AML-193 (cell line): ENCODE data around the gene MSI2.
A peak's percentile ranks its signal among the peaks of the same experiment; 100 is the strongest.

Experiments used
- DNase-seq, 2 experiments: peaks; one replicate each; lab custom pipeline; 2025; lab: John Stamatoyannopoulos, UW

The MSI2 gene

DNA sequence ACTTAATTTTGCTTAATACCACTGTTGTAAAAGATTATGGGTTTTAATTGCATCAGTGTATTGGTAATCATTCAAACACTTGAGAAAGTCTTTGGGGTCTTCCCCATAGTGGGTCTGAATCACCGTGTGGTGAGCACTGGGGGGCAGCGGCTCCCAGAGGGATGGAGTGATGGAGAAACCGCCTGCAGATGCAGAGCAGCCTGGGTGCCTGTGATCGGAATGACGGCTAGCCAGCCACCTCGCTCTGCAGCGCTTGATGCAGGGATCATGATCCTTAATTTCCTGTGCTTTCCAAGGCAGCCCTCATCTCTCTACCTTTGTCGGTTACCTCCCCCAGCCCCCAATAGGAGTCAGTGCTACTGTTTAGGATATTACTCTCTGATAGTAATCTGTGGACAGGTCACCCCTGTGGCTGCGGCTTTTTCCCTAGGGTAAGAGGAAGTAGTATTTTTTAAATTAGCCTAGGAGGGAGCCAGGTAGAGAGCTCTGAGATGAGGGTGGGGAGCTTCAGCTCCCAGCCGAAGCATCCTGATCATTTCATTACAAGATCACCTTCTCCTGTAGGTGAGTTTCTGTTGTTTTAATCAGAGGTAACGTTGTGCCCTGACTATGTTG, 135.6 kb downstream of the MSI2 start:
- DNase-seq, result no peak

DNA sequence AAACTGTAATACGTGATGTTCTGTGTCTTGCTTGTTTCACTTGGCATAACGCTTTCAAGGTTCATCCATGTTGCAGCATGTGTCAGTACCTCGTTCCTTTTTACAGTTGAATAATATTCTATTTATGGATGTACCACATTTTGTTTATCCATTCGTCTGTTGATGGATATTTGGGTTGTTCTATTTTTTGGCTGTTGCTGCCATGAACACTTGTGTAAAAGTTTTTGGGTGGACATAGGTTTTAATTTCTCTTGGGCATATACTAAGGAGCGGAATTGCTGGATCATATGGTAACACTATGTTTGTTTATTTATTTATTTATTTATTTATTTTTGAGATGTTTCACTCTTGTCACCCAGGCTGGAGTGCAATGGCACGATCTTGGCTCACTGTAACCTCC, 137.0 kb downstream of the MSI2 start:
- DNase-seq, result no peak

GRCh38 chr17:57394375-57394774, 138.1 kb downstream of the MSI2 start:
- DNase-seq, result no peak

DNA sequence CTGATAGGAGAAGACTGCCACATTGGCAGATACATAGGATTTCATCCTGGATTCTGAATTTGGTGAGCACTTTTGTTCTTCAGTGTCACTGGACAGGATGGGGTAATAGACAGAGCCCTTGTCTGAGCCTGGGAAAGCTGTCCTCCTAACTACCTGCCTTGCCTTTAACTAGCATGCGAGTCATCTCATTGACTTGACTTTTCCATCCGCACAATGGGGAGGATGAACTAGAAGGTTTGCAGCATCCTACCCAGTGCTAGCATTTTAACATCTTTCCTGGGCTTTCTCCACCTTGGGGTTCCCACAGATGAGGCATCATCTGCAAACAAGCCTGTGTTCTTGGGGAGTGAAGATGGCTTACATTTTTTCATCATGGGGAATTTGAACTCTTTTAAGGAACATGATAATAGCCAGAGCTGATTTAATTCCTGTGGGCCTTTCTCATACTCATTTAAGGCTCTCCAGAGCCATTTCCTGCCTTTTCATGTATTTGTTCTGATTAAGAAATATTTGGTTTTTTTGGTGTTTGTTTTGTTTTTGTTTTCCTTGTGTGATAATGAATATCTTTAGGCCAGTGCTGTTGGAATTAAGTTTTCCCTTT, 139.5 kb downstream of the MSI2 start:
- no peak for DNase-seq

DNA sequence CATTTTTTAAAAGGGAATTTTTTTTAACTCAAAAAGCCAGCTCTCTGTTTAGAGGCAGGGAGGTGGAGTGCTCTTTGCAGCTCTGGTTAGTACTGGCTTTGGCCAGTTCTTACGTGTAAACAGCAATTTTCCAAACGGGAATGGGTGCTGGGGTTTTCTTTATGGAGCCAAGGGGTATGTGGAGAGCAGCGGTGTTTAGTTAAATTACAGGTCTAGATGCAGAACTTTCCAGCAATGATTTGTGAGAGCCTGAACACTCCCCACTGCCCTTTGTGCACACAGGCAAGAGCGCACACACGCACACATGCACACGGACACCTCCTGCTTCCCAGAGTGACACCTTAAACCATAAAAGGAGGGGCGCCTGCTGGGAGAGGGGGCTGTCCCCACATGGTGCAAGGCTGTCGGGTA, 140.2 kb downstream of the MSI2 start:
- DNase-seq, result no peak

DNA sequence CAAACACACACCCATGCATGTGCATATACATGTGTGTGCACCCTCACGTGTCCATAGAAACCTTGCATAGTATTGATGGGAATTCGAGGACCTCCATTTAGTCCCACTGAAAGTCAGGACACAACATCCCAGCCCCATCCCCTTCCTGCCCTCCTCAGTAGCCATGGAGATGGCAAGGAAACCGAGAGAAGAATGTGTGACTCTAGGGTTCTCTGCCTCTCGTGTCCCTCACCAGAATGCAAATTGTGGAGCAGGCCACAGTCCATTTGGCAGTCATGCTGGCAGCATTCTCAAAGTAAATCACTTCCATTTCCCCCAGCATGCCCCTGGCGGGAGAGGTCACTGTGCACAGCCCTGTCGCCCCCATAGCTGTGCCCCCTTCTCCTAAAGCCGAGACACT, 141.1 kb downstream of the MSI2 start:
- no peak for DNase-seq

- DNase-seq, result no peak
Observed at GRCh38 chr17:57399690-57400089, 143.4 kb downstream of the MSI2 start.

DNA sequence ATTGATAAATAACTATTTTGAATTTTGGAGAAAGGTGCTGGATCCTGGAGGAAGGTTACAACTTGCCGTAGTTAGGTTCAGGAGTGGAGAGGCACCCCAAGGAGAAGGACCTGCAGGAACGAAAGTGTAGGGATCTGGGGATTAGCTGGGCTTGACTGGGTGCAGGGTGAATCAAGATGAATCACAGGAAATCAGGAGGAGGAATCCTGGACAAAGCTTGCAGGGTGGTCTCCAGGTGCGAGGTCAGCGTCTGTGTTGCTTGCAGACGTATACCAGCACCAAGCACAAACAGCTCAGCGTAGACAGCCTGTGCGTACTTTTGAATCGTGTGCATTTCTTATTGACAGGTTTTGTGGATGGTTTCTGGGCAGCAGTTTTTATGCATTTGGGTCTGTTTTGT, 144.3 kb downstream of the MSI2 start:
- DNase-seq, result no peak

GRCh38 chr17:57401556-57402488, 145.5 kb downstream of the MSI2 start:
- no peak for DNase-seq

- no peak for DNase-seq
Observed at GRCh38 chr17:57402681-57403180, 146.4 kb downstream of the MSI2 start.

DNA sequence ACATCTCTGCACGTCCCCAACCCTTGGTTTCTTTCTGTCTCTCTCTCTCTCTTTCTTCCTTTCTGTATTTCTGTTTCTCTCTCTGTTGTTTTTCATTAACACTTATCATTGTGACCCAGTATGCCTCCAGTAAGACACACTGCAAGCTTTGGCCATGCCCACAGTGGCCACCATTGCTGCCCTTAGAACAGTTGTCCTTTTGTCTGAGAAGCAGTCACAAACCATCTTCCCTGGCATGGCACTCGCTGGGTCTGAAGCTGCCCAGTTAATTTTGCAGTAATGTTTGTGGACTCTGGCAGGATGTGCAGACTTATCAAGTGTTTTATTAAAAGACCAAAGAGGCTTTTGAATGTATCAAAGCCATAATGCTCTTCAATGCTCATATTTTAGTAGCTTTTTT, 146.9 kb downstream of the MSI2 start:
- DNase-seq, result no peak

- DNase-seq, result peak; percentile 27 to 33
Observed at GRCh38 chr17:57404073-57404472, 147.8 kb downstream of the MSI2 start.

GRCh38 chr17:57404795-57405490, 148.6 kb downstream of the MSI2 start:
- DNase-seq, result no peak

GRCh38 chr17:57405491-57406072, 149.3 kb downstream of the MSI2 start:
- no peak for DNase-seq

DNA sequence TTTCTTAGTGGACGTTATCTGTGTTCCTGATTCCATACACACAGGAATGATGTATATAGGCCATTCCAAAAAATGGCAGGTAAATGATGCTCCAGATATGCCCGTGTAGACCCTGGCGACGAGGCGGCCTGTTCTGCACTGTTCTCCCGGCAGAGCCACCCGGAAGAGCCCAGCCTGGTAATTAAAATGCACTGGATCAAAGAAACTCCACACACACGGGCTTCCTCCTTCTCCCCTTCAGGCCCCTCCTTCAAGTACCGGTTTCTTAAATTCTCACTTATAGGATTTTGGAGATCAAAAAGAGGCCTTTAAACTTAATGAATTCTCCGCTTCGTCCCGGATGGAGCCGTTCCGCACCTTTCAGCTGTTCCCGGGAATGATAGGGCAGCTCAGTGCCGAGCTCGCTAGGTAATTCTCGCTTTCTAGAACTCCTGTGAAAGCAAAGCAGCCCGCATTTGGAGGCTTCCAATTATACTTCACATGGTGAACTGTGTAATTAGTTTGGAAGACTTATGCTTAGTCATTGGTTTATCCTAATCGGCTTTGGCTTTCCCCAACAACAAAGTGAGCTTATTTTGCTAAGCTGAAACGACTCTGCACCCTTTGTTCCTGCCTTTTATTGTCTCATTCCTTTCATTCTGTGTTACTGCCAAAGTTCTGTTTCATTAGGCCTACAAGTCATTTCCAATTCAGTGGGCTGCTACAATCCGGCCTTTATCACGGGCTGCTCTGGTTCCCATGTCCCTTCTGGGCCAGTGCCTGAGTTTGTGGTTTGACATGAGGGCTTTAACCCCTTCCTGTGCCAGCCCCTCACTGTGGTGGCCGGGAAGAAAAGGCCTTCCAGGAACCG, 150.0 kb downstream of the MSI2 start:
- no peak for DNase-seq

DNA sequence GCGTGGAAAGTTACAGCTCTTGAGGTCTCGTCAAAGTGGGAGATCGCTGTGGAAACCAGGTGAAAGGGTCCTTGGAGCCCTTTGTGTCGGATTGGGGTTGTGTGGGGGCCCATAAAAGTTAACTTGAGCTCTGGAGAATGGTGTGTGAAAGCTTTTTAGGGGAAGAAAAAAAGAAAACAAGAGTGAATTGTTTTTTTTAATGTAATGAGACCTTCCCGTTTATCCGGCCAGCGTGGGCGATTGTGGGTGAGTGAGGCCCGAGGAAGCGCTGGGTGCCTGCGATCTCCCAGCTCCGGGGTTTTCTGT, 150.6 kb downstream of the MSI2 start:
- DNase-seq, result no peak

DNA sequence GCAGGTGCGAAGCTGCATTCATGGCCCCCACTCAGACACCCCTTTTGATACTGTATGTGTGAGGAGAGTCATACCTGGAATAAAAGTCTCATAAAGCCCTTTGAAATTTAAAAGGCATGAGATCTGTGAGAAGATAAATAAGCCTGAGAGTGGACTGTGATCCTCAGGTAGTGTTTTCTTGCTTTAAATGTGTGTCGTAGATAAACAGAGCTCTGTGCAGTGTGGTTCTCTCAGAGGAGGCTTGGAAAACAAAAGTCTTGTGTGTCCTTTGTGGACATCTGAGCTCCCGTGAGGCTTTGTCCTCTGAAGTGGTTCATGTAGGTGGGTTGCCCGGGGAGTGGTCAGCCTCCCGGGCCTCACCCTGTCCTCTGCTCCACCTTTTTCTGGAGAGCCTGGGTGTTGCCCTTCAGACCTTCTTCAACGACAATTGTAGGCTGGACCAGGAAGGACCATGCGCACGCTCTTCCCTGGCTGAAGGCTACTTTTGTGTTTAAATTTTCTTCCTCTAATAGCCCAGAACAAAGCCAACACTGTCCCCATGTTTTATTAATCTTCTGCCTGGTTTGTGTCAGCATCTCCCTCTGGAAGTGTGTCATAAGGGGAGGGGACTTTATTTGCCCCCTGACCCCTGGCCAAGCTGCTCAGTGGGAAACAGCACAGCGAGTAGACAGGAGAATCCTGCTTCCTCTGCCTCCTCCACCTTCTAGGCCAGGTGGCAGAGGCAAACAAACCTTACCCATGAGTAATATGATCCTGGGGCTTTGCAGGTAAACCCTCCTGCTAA, 151.2 kb downstream of the MSI2 start:
- no peak for DNase-seq

- peak; percentile 47 to 54 for DNase-seq
Observed at GRCh38 chr17:57408071-57408811, 151.9 kb downstream of the MSI2 start.

- no peak for DNase-seq
Observed at GRCh38 chr17:57410169-57410568, 153.8 kb downstream of the MSI2 start.
